T-helper 9 cell (primary cell): ENCODE data around the gene THBS1.

ENCODE experiments used
- DNase-seq: peaks from one replicate; pipeline ENCODE4 v3.0.0-alpha.2; 2020

THBS1 gene

GRCh38 chr15:39589815-39590644 is 9.2 kb downstream of the THBS1 start:
- no peak for DNase-seq

- DNase-seq, result no peak
Observed at GRCh38 chr15:39591141-39591895, 10.4 kb downstream of the THBS1 start.

GRCh38 chr15:39591896-39592315 is 11.0 kb downstream of the THBS1 start:
- DNase-seq, result no peak

- no peak for DNase-seq
Observed at GRCh38 chr15:39592500-39592899, 11.6 kb downstream of the THBS1 start.

- DNase-seq, result no peak
Observed at GRCh38 chr15:39593071-39593655, 12.3 kb downstream of the THBS1 start.

GRCh38 chr15:39593656-39594445 is 13.0 kb downstream of the THBS1 start:
- DNase-seq, result peak; percentile 22

GRCh38 chr15:39594446-39595337 is 13.8 kb downstream of the THBS1 start:
- DNase-seq, result no peak

- DNase-seq, result no peak
Observed at GRCh38 chr15:39595338-39596221, 14.7 kb downstream of the THBS1 start.

- no peak for DNase-seq
Observed at GRCh38 chr15:39596358-39597051, 15.6 kb downstream of the THBS1 start.

- DNase-seq, result no peak
Observed at GRCh38 chr15:39597336-39597735, 16.5 kb downstream of the THBS1 start.

GRCh38 chr15:39597751-39598185 is 16.9 kb downstream of the THBS1 start:
- DNase-seq, result no peak

GRCh38 chr15:39598186-39598850 is 17.4 kb downstream of the THBS1 start:
- no peak for DNase-seq

GRCh38 chr15:39598958-39599845 is 18.3 kb downstream of the THBS1 start:
- no peak for DNase-seq

GRCh38 chr15:39599871-39600270 is 19.0 kb downstream of the THBS1 start:
- no peak for DNase-seq

- no peak for DNase-seq
Observed at GRCh38 chr15:39602143-39602542, 21.3 kb downstream of the THBS1 start.

GRCh38 chr15:39605146-39605545 is 24.3 kb downstream of the THBS1 start:
- DNase-seq, result no peak

- DNase-seq, result no peak
Observed at GRCh38 chr15:39608185-39609139, 27.6 kb downstream of the THBS1 start.
